Neuronal stem cell (in vitro differentiated cells): ENCODE data around the gene GDA.

Experiments
- DNase-seq: peaks from one replicate; pipeline ENCODE4 v3.0.0-alpha.2; 2013; ENCODE audit warnings: low spot score
- H2AFZ ChIP-seq: one replicate; pipeline ENCODE4 v1.6.1; 2013; ENCODE audit warnings: mild to moderate bottlenecking, low read length, inconsistent platforms
- H2AK5ac ChIP-seq: 2 replicates; pipeline ENCODE4 v1.6.1; 2013; ENCODE audit warnings: low read depth, mild to moderate bottlenecking, inconsistent platforms, low read length, moderate library complexity, mixed read lengths
- H2BK120ac ChIP-seq: 2 replicates; pipeline ENCODE4 v1.6.1; 2013; ENCODE audit warnings: low read depth, mild to moderate bottlenecking, inconsistent platforms, low read length, moderate library complexity, mixed read lengths
- H2BK12ac ChIP-seq: one replicate; pipeline ENCODE4 v1.6.1; 2013; ENCODE audit warnings: low read length, inconsistent platforms
- H2BK15ac ChIP-seq: 2 replicates; pipeline ENCODE4 v1.6.1; 2013; ENCODE audit warnings: mild to moderate bottlenecking, low read length, inconsistent platforms, mixed read lengths
- H2BK5ac ChIP-seq: one replicate; pipeline ENCODE4 v1.6.1; 2013; ENCODE audit warnings: inconsistent platforms, mild to moderate bottlenecking, low read length, moderate library complexity
- H3K14ac ChIP-seq: one replicate; pipeline ENCODE4 v1.6.1; 2013; ENCODE audit warnings: low read length, inconsistent platforms
- H3K18ac ChIP-seq: 2 replicates; pipeline ENCODE4 v1.6.1; 2013; ENCODE audit warnings: low read length, inconsistent platforms
- H3K23ac ChIP-seq: 2 replicates; pipeline ENCODE4 v1.6.1; 2013; ENCODE audit warnings: low read depth, mild to moderate bottlenecking, mixed read lengths, low read length, inconsistent platforms; ENCODE audit not compliant: poor library complexity
- H3K27ac ChIP-seq: replicated peaks from 3 replicates; pipeline ENCODE4 v1.5.1; 2013; ENCODE audit warnings: low read length, inconsistent platforms
- H3K27me3 ChIP-seq, 3 experiments: 2 replicates each; pipeline ENCODE4 v1.6.1; 2013; ENCODE audit warnings: low read length in 3 of 3, mild to moderate bottlenecking in 2 of 3, inconsistent platforms in 1 of 3, low read depth in 1 of 3, mixed read lengths in 1 of 3, moderate library complexity in 1 of 3; ENCODE audit not compliant: control insufficient read depth in 3 of 3, insufficient read depth in 3 of 3
- H3K36me3 ChIP-seq, 2 donors: replicated peaks in 1 of 2; 2 replicates each; pipeline ENCODE4 v1.6.1; 2013; ENCODE audit warnings: low read length in 2 of 2; ENCODE audit not compliant: control insufficient read depth in 2 of 2, insufficient read depth in 2 of 2
- H3K4ac ChIP-seq: 2 replicates; pipeline ENCODE4 v1.6.1; 2013; ENCODE audit warnings: inconsistent platforms, mild to moderate bottlenecking, low read length, moderate library complexity
- H3K4me1 ChIP-seq, 2 donors: 1 replicate in 1 of 2; 2 replicates in 1 of 2; pipeline ENCODE4 v1.6.1; 2013; ENCODE audit warnings: low read length in 2 of 2, low read depth in 1 of 2; ENCODE audit not compliant: control insufficient read depth in 2 of 2, insufficient read depth in 1 of 2
- H3K4me2 ChIP-seq: one replicate; pipeline ENCODE4 v1.6.1; 2013; ENCODE audit warnings: mild to moderate bottlenecking, low read length, inconsistent platforms; ENCODE audit not compliant: insufficient read depth, poor library complexity, severe bottlenecking
- H3K4me3 ChIP-seq, 2 donors: 2 replicates each; pipeline ENCODE4 v1.5.1; 2013; ENCODE audit warnings: low read length in 2 of 2, mild to moderate bottlenecking in 2 of 2, inconsistent platforms in 1 of 2, moderate library complexity in 1 of 2
- H3K79me1 ChIP-seq: one replicate; pipeline ENCODE4 v1.6.1; 2013; ENCODE audit warnings: low read depth, mild to moderate bottlenecking, inconsistent platforms, low read length, moderate library complexity
- H3K9ac ChIP-seq: one replicate; pipeline ENCODE4 v1.6.1; 2013; ENCODE audit warnings: mild to moderate bottlenecking, low read depth, low read length, inconsistent platforms; ENCODE audit not compliant: poor library complexity
- H3K9me3 ChIP-seq, 2 donors: replicated peaks in 1 of 2; 2 replicates each; pipeline versions ENCODE3 to v1.6.1; 2013; ENCODE audit warnings: low read length in 2 of 2, mild to moderate bottlenecking in 2 of 2, inconsistent platforms in 1 of 2, low read depth in 1 of 2, mixed read lengths in 1 of 2, moderate library complexity in 1 of 2; ENCODE audit not compliant: control insufficient read depth in 2 of 2, insufficient read depth in 1 of 2
- H4K8ac ChIP-seq: one replicate; pipeline ENCODE4 v1.6.1; 2013; ENCODE audit warnings: low read depth, mild to moderate bottlenecking, inconsistent platforms, low read length, moderate library complexity
- H4K91ac ChIP-seq: one replicate; pipeline ENCODE4 v1.6.1; 2013; ENCODE audit warnings: low read length, low read depth, mild to moderate bottlenecking, inconsistent platforms; ENCODE audit not compliant: poor library complexity
- WGBS, 2 donors: extraction: QIAGEN DNeasy Blood & Tissue Kit; methylation state at CpG; one replicate each; pipeline ENCODE4 v1.1.7; 2013; ENCODE audit warnings: missing lambda C conversion rate in 2 of 2, mixed read lengths in 1 of 2; ENCODE audit not compliant: insufficient read length in 2 of 2, insufficient replicate concordance in 1 of 2; ENCODE audit errors: extremely low coverage in 2 of 2; 5-methylcytosine and 5-hydroxymethylcytosine counted together

The GDA gene

GRCh38 chr9:72173080-72173479, 23.8 kb downstream of the GDA start:
- Histone ChIP-seq H3K4ac (no peak overlapping the region), H2BK5ac (no peak overlapping the region), H3K4me1 (no peaks in the 10 kb centered on the region), H3K14ac (no peak overlapping the region), H2BK12ac (no peak overlapping the region), H2BK120ac (no peak overlapping the region), H2AFZ (no peak overlapping the region), H3K27ac (no peak overlapping the region), H3K9me3 (no peaks in the 10 kb centered on the region), H3K79me1 (no peaks in the 10 kb centered on the region), H4K91ac (no peak overlapping the region), H3K18ac (no peak overlapping the region), H2AK5ac (no peak overlapping the region), H3K9ac (no peak overlapping the region), H3K27me3 (peaks cover 0 to 4% (median 0%) of the 10 kb centered on the region in 3 experiments), H3K4me2 (no peak overlapping the region), H2BK15ac (no peak overlapping the region), H4K8ac (no peak overlapping the region), H3K4me3 (no peak overlapping the region), H3K36me3 (no peaks in the 10 kb centered on the region), H3K23ac (no peak overlapping the region)
- DNase-seq, result no peak
- WGBS, 2 donors, result no CpG with 5 or more reads among the region's 4 CpGs

GRCh38 chr9:72185561-72185960, 36.3 kb downstream of the GDA start:
- H2BK15ac ChIP-seq, result no peak overlapping the region
- no peak overlapping the region for H2AFZ ChIP-seq
- no CpG with 5 or more reads among the region's 2 CpGs for WGBS, 2 donors
- no peak overlapping the region for H3K4ac ChIP-seq
- no peak overlapping the region for H4K8ac ChIP-seq
- H3K4me3 ChIP-seq, result no peak overlapping the region
- H3K79me1 ChIP-seq, result no peaks in the 10 kb centered on the region
- no peak overlapping the region for H3K9ac ChIP-seq
- H3K4me1 ChIP-seq, result peaks cover 0 to 4% of the 10 kb centered on the region in 2 donors
- no peak overlapping the region for H2BK120ac ChIP-seq
- no peak overlapping the region for H3K27ac ChIP-seq
- H3K9me3 ChIP-seq, result no peaks in the 10 kb centered on the region
- no peak overlapping the region for H3K14ac ChIP-seq
- DNase-seq, result no peak
- H2BK5ac ChIP-seq, result no peak overlapping the region
- no peak overlapping the region for H4K91ac ChIP-seq
- no peaks in the 10 kb centered on the region for H3K36me3 ChIP-seq
- H2AK5ac ChIP-seq, result no peak overlapping the region
- H3K27me3 ChIP-seq, result no peaks in the 10 kb centered on the region
- no peak overlapping the region for H2BK12ac ChIP-seq
- no peak overlapping the region for H3K4me2 ChIP-seq
- H3K23ac ChIP-seq, result no peak overlapping the region
- no peak overlapping the region for H3K18ac ChIP-seq

- Histone ChIP-seq H3K23ac (no peak overlapping the region), H3K4me3 (no peak overlapping the region), H2AFZ (no peak overlapping the region), H2BK5ac (no peak overlapping the region), H2BK120ac (no peak overlapping the region), H3K4me2 (no peak overlapping the region), H2BK15ac (no peak overlapping the region), H3K4ac (no peak overlapping the region), H3K27ac (no peak overlapping the region), H4K91ac (no peak overlapping the region), H3K18ac (no peak overlapping the region), H3K14ac (no peak overlapping the region), H2BK12ac (no peak overlapping the region), H3K27me3 (no peaks in the 10 kb centered on the region), H3K9me3 (no peaks in the 10 kb centered on the region), H3K36me3 (no peaks in the 10 kb centered on the region), H2AK5ac (no peak overlapping the region), H3K9ac (no peak overlapping the region), H4K8ac (no peak overlapping the region), H3K4me1 (peaks cover 0 to 4% of the 10 kb centered on the region in 2 donors), H3K79me1 (no peaks in the 10 kb centered on the region)
- DNase-seq, result no peak
- whole genome bisulfite sequencing, 2 donors, result no CpG with 5 or more reads among the region's 3 CpGs
These were observed 38.0 kb downstream of the GDA start for GRCh38 chr9:72187121-72187695.

- Histone ChIP-seq H3K4me3 (no peak overlapping the region), H3K27me3 (no peaks in the 10 kb centered on the region), H3K4me1 (peaks cover 0 to 4% of the 10 kb centered on the region in 2 donors), H3K36me3 (no peaks in the 10 kb centered on the region), H2AK5ac (no peak overlapping the region), H2BK5ac (no peak overlapping the region), H3K9ac (no peak overlapping the region), H2BK12ac (no peak overlapping the region), H3K14ac (no peak overlapping the region), H2BK15ac (no peak overlapping the region), H4K8ac (no peak overlapping the region), H3K4me2 (no peak overlapping the region), H3K79me1 (no peaks in the 10 kb centered on the region), H4K91ac (no peak overlapping the region), H3K27ac (no peak overlapping the region), H3K4ac (no peak overlapping the region), H2AFZ (no peak overlapping the region), H3K9me3 (no peaks in the 10 kb centered on the region), H3K18ac (no peak overlapping the region), H2BK120ac (no peak overlapping the region), H3K23ac (no peak overlapping the region)
- no peak for DNase-seq
- WGBS, 2 donors, result no CpG with 5 or more reads among the region's 1 CpG
These were observed 39.0 kb downstream of the GDA start for GRCh38 chr9:72188232-72188631.
